Activated T-cell treated with anti-CD3 and anti-CD28 coated beads, Interleukin-2, amount 50 U/mL, for 1 hour (primary cell): ENCODE data around the gene TNNC2.

Source experiments
- DNase-seq: peaks from one replicate; pipeline ENCODE4 v3.0.0-alpha.2; 2020

The TNNC2 gene

DNA sequence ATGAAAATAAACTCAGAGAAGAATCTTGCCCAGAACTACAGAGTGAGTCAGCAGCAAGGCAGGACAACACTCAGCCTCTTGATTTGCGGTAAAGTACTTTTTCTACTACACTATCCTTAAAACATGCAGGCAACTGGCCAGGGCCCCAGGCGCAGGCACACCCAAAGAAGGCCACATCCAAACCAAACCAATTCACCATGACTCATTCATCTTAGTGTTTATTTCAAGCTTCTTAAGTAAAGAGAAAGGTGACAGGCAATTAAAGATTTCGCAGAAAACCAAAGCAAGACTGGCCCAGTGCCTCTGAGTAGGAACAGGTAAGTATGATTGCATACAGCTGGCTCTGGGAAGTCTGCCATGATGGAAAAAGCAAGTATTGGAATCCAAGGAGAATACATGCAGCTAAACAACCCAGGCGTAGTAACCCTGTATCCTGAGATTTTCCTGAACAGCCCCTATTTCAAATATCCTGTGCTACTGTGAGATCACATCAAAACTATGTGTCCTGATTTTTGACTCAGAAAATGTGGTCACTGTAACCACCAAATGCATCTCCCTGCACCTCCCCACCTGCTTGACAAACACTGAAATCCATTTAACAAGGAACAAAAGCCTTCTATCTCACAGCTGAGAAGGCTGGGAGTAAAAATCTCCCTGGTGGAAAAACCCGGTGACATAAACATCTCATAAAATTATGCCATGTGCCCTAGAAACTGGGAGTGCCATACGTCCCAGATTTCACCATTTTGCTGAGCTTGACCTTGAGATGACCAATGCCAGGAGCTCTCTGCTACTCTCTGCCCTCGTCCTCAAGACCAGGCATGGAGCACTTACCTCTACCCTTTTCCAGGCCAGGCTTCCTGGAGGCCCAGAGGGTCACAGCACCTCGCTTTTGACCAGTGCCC, 47.8 kb downstream of the TNNC2 start:
- DNase-seq: no peak

- no peak for DNase-seq
Observed at GRCh38 chr20:45776931-45777330, 50.2 kb downstream of the TNNC2 start.

GRCh38 chr20:45775411-45775810, 51.7 kb downstream of the TNNC2 start:
- DNase-seq: no peak

DNA sequence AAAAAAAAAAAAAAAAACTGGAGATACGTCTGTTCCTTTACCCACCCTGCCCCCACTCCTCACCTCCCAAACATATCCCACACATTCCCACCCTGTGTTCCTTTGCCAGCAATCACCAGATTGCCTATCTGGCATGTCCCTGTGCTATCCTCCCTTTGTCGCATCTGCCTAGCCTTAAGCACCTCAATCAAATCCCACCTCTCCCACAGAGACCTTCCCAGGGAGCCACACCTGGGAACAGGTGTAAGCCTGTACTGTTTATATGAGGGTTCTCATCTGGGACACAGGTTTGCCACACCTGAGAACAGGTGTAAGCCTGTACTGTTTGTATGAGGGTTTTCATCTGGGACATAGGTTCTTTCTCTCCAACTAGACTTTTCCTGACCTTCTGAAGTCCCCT, 52.2 kb downstream of the TNNC2 start:
- no peak for DNase-seq
